ENCODE results near the gene HLA-DQB1. TPM values are rescaled to one million over a fixed set of nuclear protein-coding genes. Genes with fewer than 3 reads are reported as not detected.
A peak's percentile ranks its signal among the peaks of the same experiment; 100 is the strongest.

Gene HLA-DQB1
- total RNA-seq, 2 experiments from 2014 or later: 21.5 to 21.7 TPM

- no peaks in the 10 kb centered on the region for H3K9me3 Mint-ChIP-seq
- H3K27ac Mint-ChIP-seq: peak overlapping the region; percentile 72
- CTCF ChIA-PET: interaction anchor here (0.9 to 1.2 kb wide), 2 partner anchors 26 to 43 kb away, joined by 4 to 5 read pairs; no protein-coding TSS in a partner anchor
- peaks cover 4% of the 10 kb centered on the region for H3K4me1 ChIP-seq (ENCODE audit: insufficient read depth, low read length)
- H3K4me3 Mint-ChIP-seq: peak overlapping the region; percentile 83
- no peaks in the 10 kb centered on the region for H3K27me3 ChIP-seq (ENCODE audit: control insufficient read depth in 1 of 2, insufficient read depth in 2 of 2, low read length in 2 of 2)
- DNase-seq (peak in 1 of 14 experiments; percentile 53), ATAC-seq (ENCODE audit: poor library complexity) (no peak)
- intact Hi-C loops (cut with DNase I, micrococcal nuclease): loop anchor here (1.0 to 2.0 kb wide), 2 partner anchors 43 to 97 kb away; no protein-coding TSS in a partner anchor
- H3K4me1 Mint-ChIP-seq (ENCODE audit: low read depth): peaks cover 46% of the 10 kb centered on the region
- no peak overlapping the region for H3K27ac ChIP-seq (ENCODE audit: low read depth in 1 of 2, low read length in 2 of 2)
- H3K27me3 Mint-ChIP-seq: peaks cover 8% of the 10 kb centered on the region
- H3K36me3 ChIP-seq (ENCODE audit: insufficient read depth, low read length): no peaks in the 10 kb centered on the region
- H3K9me3 ChIP-seq (ENCODE audit: control insufficient read depth in 1 of 2, insufficient read depth in 1 of 2, low read length in 2 of 2): no peaks in the 10 kb centered on the region
- POLR2A ChIA-PET: interaction anchor here (1.0 to 1.9 kb wide), 4 partner anchors 32 to 306 kb away, joined by 3 to 5 read pairs (median 3); no protein-coding TSS in a partner anchor
- no peaks in the 10 kb centered on the region for H3K36me3 Mint-ChIP-seq (ENCODE audit: low read depth)
- H3K4me3 ChIP-seq (ENCODE audit: low read length): peak overlapping the region; percentile 47
- no peak for TF ChIP-seq CTCF (IDR thresholded peaks at IDR 0.05)
Measured at GRCh38 chr6:32665661-32666060, 796 bp downstream of the HLA-DQB1 start.

GRCh38 chr6:32664827-32665362 is 1.6 kb downstream of the HLA-DQB1 start:
- Histone ChIP-seq H3K4me3 (ENCODE audit: low read length) (no peak overlapping the region), H3K4me1 (ENCODE audit: insufficient read depth, low read length) (peaks cover 4% of the 10 kb centered on the region), H3K36me3 (ENCODE audit: insufficient read depth, low read length) (no peaks in the 10 kb centered on the region), H3K27me3 (ENCODE audit: control insufficient read depth in 1 of 2, insufficient read depth in 2 of 2, low read length in 2 of 2) (no peaks in the 10 kb centered on the region), H3K27ac (ENCODE audit: low read depth in 1 of 2, low read length in 2 of 2) (no peak overlapping the region), H3K9me3 (ENCODE audit: control insufficient read depth in 1 of 2, insufficient read depth in 1 of 2, low read length in 2 of 2) (no peaks in the 10 kb centered on the region)
- DNase-seq (peak in 10 of 14 experiments; percentile 1 to 67 (median 30)), ATAC-seq (ENCODE audit: poor library complexity) (peak; percentile 33)
- peaks cover 8% of the 10 kb centered on the region for H3K27me3 Mint-ChIP-seq
- POLR2A ChIA-PET: interaction anchor here (1.0 to 1.9 kb wide), 3 partner anchors 32 to 229 kb away, joined by 3 to 5 read pairs (median 3); no protein-coding TSS in a partner anchor
- intact Hi-C loops (cut with DNase I, micrococcal nuclease): loop anchor here (1.0 to 5.0 kb wide), 2 partner anchors 97 to 1248 kb away; no protein-coding TSS in a partner anchor
- H3K4me3 Mint-ChIP-seq: peak overlapping the region; percentile 83
- peak overlapping the region; percentile 72 for H3K27ac Mint-ChIP-seq
- TF ChIP-seq CTCF (IDR thresholded peaks at IDR 0.05): no peak
- CTCF ChIA-PET: no interaction called here
- peaks cover 46% of the 10 kb centered on the region for H3K4me1 Mint-ChIP-seq (ENCODE audit: low read depth)
- no peaks in the 10 kb centered on the region for H3K36me3 Mint-ChIP-seq (ENCODE audit: low read depth)
- no peaks in the 10 kb centered on the region for H3K9me3 Mint-ChIP-seq

- H3K27me3 Mint-ChIP-seq: peaks cover 8% of the 10 kb centered on the region
- TF ChIP-seq CTCF (IDR thresholded peaks at IDR 0.05): no peak
- no peaks in the 10 kb centered on the region for H3K9me3 ChIP-seq (ENCODE audit: control insufficient read depth in 1 of 2, insufficient read depth in 1 of 2, low read length in 2 of 2)
- no peaks in the 10 kb centered on the region for H3K36me3 ChIP-seq (ENCODE audit: insufficient read depth, low read length)
- peak overlapping the region; percentile 72 for H3K27ac Mint-ChIP-seq
- ChIA-PET CTCF (no interaction called here), POLR2A (interaction anchor here (1.0 kb wide), 1 partner anchor 97 kb away, joined by 4 read pairs; no protein-coding TSS in a partner anchor)
- peak overlapping the region; percentile 83 for H3K4me3 Mint-ChIP-seq
- H3K36me3 Mint-ChIP-seq (ENCODE audit: low read depth): no peaks in the 10 kb centered on the region
- DNase-seq (no peak), ATAC-seq (ENCODE audit: poor library complexity) (no peak)
- H3K27ac ChIP-seq (ENCODE audit: low read depth in 1 of 2, low read length in 2 of 2): no peak overlapping the region
- no peaks in the 10 kb centered on the region for H3K27me3 ChIP-seq (ENCODE audit: control insufficient read depth in 1 of 2, insufficient read depth in 2 of 2, low read length in 2 of 2)
- intact Hi-C loops (cut with DNase I, micrococcal nuclease): loop anchor here in 1 of 2 experiments (5.0 kb wide), 1 partner anchor 1247 kb away; no protein-coding TSS in a partner anchor
- H3K9me3 Mint-ChIP-seq: no peaks in the 10 kb centered on the region
- H3K4me3 ChIP-seq (ENCODE audit: low read length): no peak overlapping the region
- peaks cover 46% of the 10 kb centered on the region for H3K4me1 Mint-ChIP-seq (ENCODE audit: low read depth)
- H3K4me1 ChIP-seq (ENCODE audit: insufficient read depth, low read length): peaks cover 4% of the 10 kb centered on the region
Measured at GRCh38 chr6:32664354-32664753, 2.1 kb downstream of the HLA-DQB1 start.

Data from CD4-positive, alpha-beta T cell (primary cell).